Stimulated activated CD8-positive, alpha-beta memory T cell treated with anti-CD3 and anti-CD28 coated beads, Interleukin-15, amount 100 ng/mL, for 4 hours (primary cell): Measurements from ENCODE around the gene RBM38.

Source experiments
- DNase-seq, 2 donors: peaks; one replicate each; pipeline ENCODE4 v3.0.0-alpha.2; 2020; ENCODE audit warnings: low read depth in 2 of 2

Gene RBM38

GRCh38 chr20:57451431-57451794 is 60.2 kb downstream of the RBM38 start:
- no peak for DNase-seq

GRCh38 chr20:57451795-57452661 is 60.8 kb downstream of the RBM38 start:
- DNase-seq: no peak

GRCh38 chr20:57455386-57455785 is 64.2 kb downstream of the RBM38 start:
- DNase-seq: no peak

- DNase-seq: no peak
These were observed 64.9 kb downstream of the RBM38 start for GRCh38 chr20:57456116-57456515.

GRCh38 chr20:57457243-57458095 is 66.3 kb downstream of the RBM38 start:
- no peak for DNase-seq

- DNase-seq: no peak
These were observed 67.4 kb downstream of the RBM38 start for GRCh38 chr20:57458400-57459160.
